Prostate gland (tissue), 2 donors: ENCODE data around the gene MANBA. TPM values are rescaled to one million over a fixed set of nuclear protein-coding genes. Genes with fewer than 3 reads are reported as not detected.

ENCODE experiments used
- DNase-seq: peaks from one replicate; pipeline ENCODE4 v3.0.0-alpha.2; 2019; ENCODE audit warnings: low spot score
- H3K27ac ChIP-seq, 2 donors: fragments of 200-600 bp; sonication (generic); 2 replicates each; pipeline ENCODE4 v1.5.1; 2017 to 2019
- H3K27me3 ChIP-seq: fragments of 200-600 bp; sonication (generic); replicated peaks from 2 replicates; pipeline ENCODE4 v1.5.1; 2019; ENCODE audit not compliant: insufficient read depth
- H3K36me3 ChIP-seq, 2 donors: fragments of 200-600 bp; sonication (generic); 1 replicate in 1 of 2; 2 replicates in 1 of 2; pipeline versions ENCODE4 v1.5.1 to v1.8.1; 2017 to 2019
- H3K4me1 ChIP-seq: fragments of 200-600 bp; sonication (generic); replicated peaks from 2 replicates; pipeline ENCODE4 v1.5.1; 2019
- H3K4me3 ChIP-seq, 2 donors: fragments of 200-600 bp; sonication (generic); 2 replicates each; pipeline ENCODE4 v1.5.1; 2017 to 2019
- H3K9me3 ChIP-seq: fragments of 200-600 bp; sonication (generic); 2 replicates; pipeline ENCODE4 v1.5.1; 2017
- POLR2A ChIP-seq: fragments of 450-650 bp; IDR thresholded peaks from one replicate; pipeline ENCODE4 v1.6.1; 2016; ENCODE audit warnings: antibody characterized with exemption, mild to moderate bottlenecking
- POLR2AphosphoS5 ChIP-seq: sonication (generic); formaldehyde crosslinking; IDR thresholded peaks from one replicate; pipeline ENCODE4 v1.6.1; 2017; ENCODE audit warnings: antibody characterized with exemption
- WGBS: methylation state at CpG from one replicate; pipeline ENCODE4 v1.1.5; 2018; 5-methylcytosine and 5-hydroxymethylcytosine counted together
- intact Hi-C: fragments of 100-400 bp; cut with DNase I; formaldehyde crosslinking; loops from one replicate; pipeline ENCODE4 v1.14.2; 2022
- total RNA-seq, 2 donors: library from RNA; depleted of rRNA; stranded (reverse); fragments of >200 nt; gene quantifications; one replicate each; pipeline ENCODE4 v1.1.0, GENCODE V29; 2016
- TF ChIP-seq, protein P1 (sequence below), 4 experiments: fragments of 200-600 bp in 2 of 4; fragments of 450-650 bp in 2 of 4; sonication (generic) in 2 of 4; IDR thresholded peaks; 1 replicate in 3 of 4; 2 replicates in 1 of 4; pipeline ENCODE4 v1.5.1; 2016 to 2019; ENCODE audit warnings: antibody characterized with exemption in 4 of 4, mild to moderate bottlenecking in 2 of 4, moderate library complexity in 2 of 4

The MANBA gene
- total RNA-seq, 2 donors from 2014 or later = 29.7 to 41.6 TPM

DNA sequence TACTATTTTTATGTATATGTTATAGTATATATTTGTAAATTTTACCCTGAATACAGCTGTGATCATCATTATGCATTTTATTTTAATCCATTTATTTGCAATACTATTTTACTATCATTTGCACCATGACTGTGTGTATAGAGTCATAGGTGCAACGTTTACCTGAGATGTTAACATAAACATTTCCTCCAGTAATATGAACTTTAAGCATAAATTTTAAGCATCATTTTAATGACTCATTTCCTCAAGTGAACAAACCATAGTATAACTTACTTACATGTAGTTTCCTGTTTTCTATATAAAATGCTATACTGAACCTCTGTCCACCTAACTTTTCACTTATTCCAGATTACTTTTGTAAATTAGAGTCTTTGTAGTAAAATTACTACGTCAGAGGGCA is 166.8 kb downstream of the MANBA start:
- H3K27me3 ChIP-seq = no peaks in the 10 kb centered on the region
- H3K4me1 ChIP-seq = no peaks in the 10 kb centered on the region
- DNase-seq = no peak
- no peak overlapping the region for H3K4me3 ChIP-seq
- 64% methylated on average over 2 of the region's 2 CpGs for WGBS
- no peak for TF ChIP-seq POLR2AphosphoS5
- TF ChIP-seq POLR2A = no peak
- TF ChIP-seq, protein P1, sequence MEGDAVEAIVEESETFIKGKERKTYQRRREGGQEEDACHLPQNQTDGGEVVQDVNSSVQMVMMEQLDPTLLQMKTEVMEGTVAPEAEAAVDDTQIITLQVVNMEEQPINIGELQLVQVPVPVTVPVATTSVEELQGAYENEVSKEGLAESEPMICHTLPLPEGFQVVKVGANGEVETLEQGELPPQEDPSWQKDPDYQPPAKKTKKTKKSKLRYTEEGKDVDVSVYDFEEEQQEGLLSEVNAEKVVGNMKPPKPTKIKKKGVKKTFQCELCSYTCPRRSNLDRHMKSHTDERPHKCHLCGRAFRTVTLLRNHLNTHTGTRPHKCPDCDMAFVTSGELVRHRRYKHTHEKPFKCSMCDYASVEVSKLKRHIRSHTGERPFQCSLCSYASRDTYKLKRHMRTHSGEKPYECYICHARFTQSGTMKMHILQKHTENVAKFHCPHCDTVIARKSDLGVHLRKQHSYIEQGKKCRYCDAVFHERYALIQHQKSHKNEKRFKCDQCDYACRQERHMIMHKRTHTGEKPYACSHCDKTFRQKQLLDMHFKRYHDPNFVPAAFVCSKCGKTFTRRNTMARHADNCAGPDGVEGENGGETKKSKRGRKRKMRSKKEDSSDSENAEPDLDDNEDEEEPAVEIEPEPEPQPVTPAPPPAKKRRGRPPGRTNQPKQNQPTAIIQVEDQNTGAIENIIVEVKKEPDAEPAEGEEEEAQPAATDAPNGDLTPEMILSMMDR (IDR thresholded peaks at IDR 0.05) = no peak
- intact Hi-C loops = no loop called here
- no peaks in the 10 kb centered on the region for H3K9me3 ChIP-seq
- no peak overlapping the region for H3K27ac ChIP-seq
- no peaks in the 10 kb centered on the region for H3K36me3 ChIP-seq

DNA sequence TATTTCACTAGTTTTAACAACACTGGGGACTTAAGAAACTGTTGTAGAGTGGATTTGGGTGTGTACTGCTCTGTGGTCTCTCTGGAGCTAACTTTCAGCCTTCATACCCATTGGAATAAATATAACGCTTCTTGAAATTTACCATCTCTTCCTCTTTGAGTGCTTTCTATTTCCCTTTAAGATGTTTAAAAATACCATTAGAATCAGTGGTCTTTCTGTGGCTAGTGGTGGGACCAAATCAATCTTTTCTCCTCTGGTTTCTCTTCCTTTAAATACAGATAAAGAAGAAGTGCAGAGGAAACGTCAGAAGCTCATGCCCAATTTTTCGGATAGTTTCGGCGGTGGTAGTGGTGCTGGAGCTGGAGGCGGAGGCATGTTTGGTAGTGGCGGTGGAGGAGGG is 167.6 kb downstream of the MANBA start:
- Histone ChIP-seq H3K27ac (no peak overlapping the region), H3K9me3 (no peaks in the 10 kb centered on the region), H3K4me3 (no peak overlapping the region), H3K4me1 (no peaks in the 10 kb centered on the region), H3K27me3 (no peaks in the 10 kb centered on the region), H3K36me3 (no peaks in the 10 kb centered on the region)
- no peak for DNase-seq
- TF ChIP-seq, protein P1 (IDR thresholded peaks at IDR 0.05) = no peak
- TF ChIP-seq POLR2A (no peak), POLR2AphosphoS5 (no peak)
- 94% methylated on average over 7 of the region's 7 CpGs for WGBS
- intact Hi-C loops = no loop called here

DNA sequence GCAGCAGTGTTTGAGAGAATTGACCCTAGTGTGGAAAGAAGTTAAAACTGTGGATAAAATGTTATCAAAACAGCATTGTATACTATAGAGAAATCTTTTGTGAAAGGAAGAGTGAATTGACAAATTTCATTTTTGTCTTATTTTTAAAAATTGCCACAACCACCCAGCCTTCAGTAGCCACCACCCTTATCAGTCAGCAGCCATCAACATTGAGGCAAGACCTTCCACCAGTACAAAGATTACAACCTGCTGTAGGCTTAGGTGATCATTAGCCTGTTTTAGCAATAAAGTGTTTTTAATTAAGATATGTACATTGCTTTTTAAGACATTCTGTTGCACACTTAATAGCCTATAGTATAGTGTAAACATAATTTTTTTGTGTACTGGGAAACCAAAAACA is 168.5 kb downstream of the MANBA start:
- no peaks in the 10 kb centered on the region for H3K9me3 ChIP-seq
- no peaks in the 10 kb centered on the region for H3K36me3 ChIP-seq
- TF ChIP-seq, protein P1 (IDR thresholded peaks at IDR 0.05) = no peak
- TF ChIP-seq POLR2AphosphoS5 (no peak), POLR2A (no peak)
- intact Hi-C loops = no loop called here
- no peak overlapping the region for H3K27ac ChIP-seq
- DNase-seq = no peak
- no peaks in the 10 kb centered on the region for H3K27me3 ChIP-seq
- no peak overlapping the region for H3K4me3 ChIP-seq
- H3K4me1 ChIP-seq = no peaks in the 10 kb centered on the region

DNA sequence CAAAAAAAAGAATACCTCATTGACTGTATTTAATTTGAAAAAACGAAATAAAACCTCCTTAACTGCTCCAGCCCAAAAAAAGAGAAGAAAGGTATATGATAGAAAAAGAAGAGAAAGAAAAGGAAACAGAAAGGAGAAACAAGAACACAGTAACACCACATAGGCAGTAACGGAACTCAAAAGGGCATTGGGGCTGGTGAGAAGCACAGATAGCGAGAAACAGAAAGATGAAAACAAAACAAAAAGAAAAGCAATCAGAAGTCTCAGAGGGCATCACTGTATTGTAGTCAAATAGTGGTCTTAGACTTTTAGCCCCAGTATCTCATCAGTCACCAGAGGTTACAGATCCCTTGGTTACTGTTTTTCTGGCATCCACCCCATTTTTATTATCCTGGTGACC is 171.0 kb downstream of the MANBA start:
- TF ChIP-seq, protein P1 (IDR thresholded peaks at IDR 0.05) = no peak
- no peak for TF ChIP-seq POLR2AphosphoS5
- Histone ChIP-seq H3K9me3 (no peaks in the 10 kb centered on the region), H3K27me3 (no peaks in the 10 kb centered on the region), H3K4me1 (no peaks in the 10 kb centered on the region), H3K36me3 (no peaks in the 10 kb centered on the region), H3K4me3 (no peak overlapping the region), H3K27ac (no peak overlapping the region)
- intact Hi-C loops = no loop called here
- 72% methylated on average over 3 of the region's 3 CpGs for WGBS
- DNase-seq = no peak

DNA sequence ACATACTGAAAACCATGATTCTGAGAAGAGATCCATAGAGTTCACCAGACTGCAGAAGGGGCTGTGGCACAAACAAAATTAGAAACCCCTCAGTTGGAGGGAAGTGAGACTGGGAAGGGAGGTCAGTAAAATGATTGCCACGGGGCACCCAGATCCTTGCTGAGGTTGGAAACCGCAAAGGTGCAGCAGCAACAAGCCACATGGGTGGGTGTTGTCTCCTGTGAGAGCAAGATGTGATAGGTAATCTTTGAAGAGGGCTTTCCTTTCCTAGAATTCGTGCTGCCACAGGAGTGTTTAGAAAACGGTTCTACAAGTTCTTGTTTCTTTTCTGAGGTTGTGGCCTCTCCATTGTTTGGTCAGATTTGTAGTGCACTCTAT is 174.1 kb downstream of the MANBA start:
- Histone ChIP-seq H3K9me3 (no peaks in the 10 kb centered on the region), H3K4me3 (no peak overlapping the region), H3K4me1 (no peaks in the 10 kb centered on the region), H3K27me3 (no peaks in the 10 kb centered on the region), H3K27ac (no peak overlapping the region), H3K36me3 (no peaks in the 10 kb centered on the region)
- TF ChIP-seq, protein P1 (IDR thresholded peaks at IDR 0.05) = no peak
- TF ChIP-seq POLR2A (no peak), POLR2AphosphoS5 (no peak)
- WGBS = 71% methylated on average over 4 of the region's 4 CpGs
- intact Hi-C loops = no loop called here
- DNase-seq = no peak
